MM.1S (cell line): ENCODE measurements around the gene ALOX15.
"Not testable (repeated sequence)": the region's sequence is repeated elsewhere in the genome, so short reads cannot be mapped to it uniquely, and the experiment has no call there.

Source experiments
- CTCF ChIP-seq: fragments of 300-600 bp; sonication (generic); IDR thresholded peaks from 2 replicates; pipeline ENCODE4 v1.5.1; 2016; ENCODE audit warnings: antibody characterized with exemption, low read length, mixed read lengths
- EZH2 ChIP-seq: fragments of 300-600 bp; sonication (generic); optimal IDR thresholded peaks from 2 replicates; pipeline ENCODE3; 2017; ENCODE audit warnings: low read depth, mild to moderate bottlenecking, antibody characterized with exemption, low read length, mixed read lengths
- EZH2phosphoT487 ChIP-seq: fragments of 300-600 bp; sonication (generic); IDR thresholded peaks from 2 replicates; pipeline ENCODE4 v1.6.1; 2018; ENCODE audit warnings: antibody characterized with exemption, low read length

- TF ChIP-seq EZH2, CTCF, EZH2phosphoT487: not testable (repeated sequence)
Observed at GRCh38 chr17:4689872-4690271, 48.4 kb upstream of the ALOX15 start.
